Anterior cingulate cortex (tissue), 58 donors: ENCODE results near the gene PTPN23.
"Not testable (repeated sequence)": the region's sequence is repeated elsewhere in the genome, so short reads cannot be mapped to it uniquely, and the experiment has no call there.

Experiments
- DNase-seq, 58 donors: peaks; one replicate each; lab custom pipeline; 2025; lab: John Stamatoyannopoulos, UW

PTPN23 gene

DNA sequence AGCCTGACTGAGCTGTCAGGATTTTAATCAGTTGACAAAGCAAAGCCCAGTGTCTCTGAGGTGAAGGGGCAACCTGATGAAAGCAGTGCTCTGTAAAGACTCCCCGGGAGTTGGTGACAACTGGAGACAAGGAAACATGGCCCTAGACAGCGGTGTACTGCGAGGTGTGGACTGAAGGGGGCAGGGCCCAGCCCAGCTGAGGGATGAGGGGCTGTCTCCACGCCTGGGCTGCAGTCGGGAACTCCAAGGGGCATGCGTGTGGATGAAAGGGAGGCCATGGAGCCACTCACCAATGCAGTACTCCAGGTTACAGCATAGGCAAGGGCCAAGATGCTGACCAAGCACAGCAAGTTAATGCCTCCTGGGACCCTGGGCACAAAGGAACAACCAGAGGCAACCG, 49.8 kb downstream of the PTPN23 start:
- no peak for DNase-seq

DNA sequence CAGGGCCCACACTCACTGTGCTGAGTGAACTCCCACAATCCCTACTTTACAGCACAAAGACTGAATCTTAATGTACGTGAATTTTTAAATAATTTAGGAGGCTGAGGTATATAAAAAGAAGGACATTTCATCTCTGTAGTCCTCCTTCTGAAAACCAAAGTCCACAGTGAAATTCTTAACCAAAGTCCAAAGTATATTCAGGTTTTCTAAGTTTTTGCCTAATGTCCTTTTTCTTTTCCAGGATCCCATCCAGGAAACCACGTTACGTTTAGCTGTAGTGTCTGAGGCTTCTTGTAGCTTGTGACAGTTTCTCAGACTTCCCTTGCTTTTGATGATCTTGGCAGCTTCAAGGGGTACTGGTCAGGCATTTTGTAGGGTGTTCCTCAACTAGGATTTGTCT, 50.4 kb downstream of the PTPN23 start:
- no peak for DNase-seq

DNA sequence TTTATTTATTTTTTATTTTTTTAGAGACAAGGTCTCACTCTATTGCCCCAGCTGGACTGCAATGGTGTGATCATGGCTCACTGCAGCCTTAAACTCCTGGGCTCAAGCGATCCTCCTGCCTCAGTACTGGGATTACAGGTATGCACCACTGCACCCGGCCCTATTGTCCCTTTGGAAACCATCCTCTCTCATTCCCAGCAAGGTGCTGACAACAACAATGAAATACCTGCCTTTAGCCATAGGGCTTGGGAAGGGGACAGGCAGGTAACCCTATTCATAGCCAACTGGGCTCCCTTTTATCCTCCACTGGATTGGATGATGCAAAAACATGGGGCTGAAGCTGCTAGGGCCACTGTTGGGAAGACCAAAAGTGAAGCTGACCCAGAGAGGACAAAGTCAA, 51.9 kb downstream of the PTPN23 start:
- no peak for DNase-seq

DNA sequence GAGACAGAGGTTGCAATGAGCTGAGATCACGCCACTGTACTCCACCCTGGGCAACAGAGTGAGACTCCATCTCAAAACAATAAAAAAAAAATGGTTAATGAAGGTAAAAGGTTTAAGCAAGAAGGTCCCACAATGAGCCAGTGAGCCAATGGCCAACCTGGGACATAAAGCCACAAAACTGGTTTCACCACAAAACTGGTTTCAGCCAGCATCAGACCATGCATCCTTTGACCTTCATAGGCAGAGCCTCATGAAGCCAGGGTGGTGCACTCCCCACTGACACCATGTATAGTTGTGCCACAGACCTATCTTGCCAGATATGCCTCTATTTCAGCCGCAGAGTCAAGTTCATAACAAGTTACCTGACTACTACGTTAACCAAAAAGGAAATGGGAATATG, 53.0 kb downstream of the PTPN23 start:
- no peak for DNase-seq

DNA sequence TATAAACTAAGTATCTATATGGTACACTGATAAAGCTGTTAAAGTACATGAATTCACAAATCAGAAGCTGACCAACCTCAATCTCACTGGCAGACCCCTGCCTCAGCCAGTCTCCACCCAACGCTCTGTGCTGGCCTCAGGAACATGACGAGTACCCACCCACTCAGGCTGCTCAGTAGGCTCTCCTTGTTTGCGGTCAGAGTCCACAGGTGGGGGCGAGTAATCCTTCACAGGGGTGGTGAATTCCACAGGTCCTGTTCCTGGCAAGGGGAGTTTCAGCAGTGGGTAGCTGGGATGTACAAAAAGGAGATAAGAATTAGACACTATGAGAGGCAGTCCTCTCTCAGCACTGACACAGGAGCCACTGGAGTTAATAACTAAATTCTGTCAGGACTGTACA, 54.0 kb downstream of the PTPN23 start:
- no peak for DNase-seq

DNA sequence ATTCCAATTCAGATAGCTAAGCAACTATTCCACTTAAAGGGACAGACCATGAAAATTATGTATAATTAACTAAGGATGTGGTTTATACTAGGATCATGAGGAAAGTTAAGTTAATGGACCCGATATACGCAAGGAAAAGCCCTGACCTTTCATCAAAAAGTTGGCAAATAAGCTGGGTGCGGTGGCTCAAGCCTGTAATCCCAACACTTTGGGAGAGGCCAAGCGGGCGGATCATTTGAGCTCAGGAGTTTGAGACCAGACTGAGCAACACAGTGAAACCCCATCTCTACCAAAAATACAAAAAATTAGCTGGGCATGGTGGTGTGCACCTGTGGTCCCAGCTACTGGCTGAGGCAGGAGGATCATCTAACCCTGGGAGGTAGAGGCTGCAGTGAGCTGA, 55.4 kb downstream of the PTPN23 start:
- no peak for DNase-seq

DNA sequence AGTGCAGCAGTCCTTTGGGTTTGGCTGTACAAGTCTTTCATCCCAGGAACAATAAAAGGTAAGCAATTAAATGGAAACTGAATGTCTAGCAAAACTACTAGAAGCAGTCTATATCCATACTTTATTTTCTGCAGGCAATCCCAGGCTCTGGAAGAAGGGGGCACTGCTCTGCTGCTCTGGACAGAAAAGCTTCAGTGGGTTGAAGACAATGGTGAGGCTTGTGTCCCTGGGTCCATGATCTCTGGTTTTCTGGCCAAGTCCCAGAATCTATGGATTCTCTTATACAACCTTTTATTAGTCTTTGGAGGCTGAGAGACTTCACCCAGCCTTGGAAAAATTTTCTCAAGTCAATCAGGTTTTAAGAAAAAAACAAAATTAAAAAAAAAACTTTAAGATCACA, 59.3 kb downstream of the PTPN23 start:
- DNase-seq, result peak in 18 of 58 donors; percentile 9 to 69 (median 32)

DNA sequence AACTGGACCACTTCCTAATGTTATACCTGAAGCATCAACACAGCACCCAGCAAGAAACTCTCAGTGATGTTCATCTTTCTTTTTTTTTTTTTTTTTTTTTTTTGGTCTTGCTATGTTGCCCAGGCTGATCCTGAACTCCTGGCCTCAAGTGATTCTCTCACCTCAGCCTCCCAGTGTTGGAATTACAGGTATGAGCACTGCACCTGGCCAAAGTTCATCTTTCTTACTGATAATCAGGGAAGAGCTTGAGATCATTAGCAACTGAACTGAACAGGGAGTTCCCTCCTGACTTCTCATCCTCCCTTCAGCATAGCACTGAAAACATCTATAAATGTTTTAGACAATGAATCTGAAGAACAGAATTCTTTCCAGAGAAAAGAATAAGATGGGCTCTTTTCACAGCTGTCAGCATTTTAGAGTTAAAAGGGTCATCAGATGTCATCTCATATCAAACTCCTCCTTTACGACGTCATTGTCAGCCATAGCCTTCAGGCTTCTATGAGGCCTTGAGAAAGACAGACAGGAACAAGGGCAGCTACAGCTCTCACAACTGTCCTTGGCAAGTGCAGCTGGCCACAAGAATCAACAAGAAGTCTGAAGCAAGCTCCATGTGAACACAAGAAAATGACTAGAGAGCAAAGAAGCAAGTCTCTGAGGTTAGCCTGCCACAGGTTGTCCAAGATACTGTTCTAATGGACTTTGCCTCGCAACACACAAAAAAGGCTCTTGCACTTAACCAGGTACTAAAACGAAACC, 61.2 kb downstream of the PTPN23 start:
- no peak for DNase-seq

DNA sequence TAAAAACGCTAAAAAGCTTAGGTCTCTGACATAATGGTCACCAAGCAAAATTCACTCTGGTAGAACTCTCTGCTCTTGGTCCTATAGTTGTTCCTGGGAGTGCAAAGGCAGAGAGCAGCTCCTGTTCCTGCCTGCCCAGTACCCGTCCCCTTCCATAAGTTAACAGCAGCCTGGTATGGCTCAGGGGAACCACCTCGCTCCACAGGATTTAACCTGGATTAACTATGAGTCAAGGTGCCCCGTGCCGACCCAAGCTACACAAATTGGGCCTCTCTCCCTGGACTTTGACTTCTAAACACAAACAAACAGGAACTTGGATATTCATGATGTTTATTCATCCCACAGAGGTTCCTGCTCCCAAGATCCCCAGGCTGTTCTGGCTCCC, 62.8 kb downstream of the PTPN23 start:
- no peak for DNase-seq

DNA sequence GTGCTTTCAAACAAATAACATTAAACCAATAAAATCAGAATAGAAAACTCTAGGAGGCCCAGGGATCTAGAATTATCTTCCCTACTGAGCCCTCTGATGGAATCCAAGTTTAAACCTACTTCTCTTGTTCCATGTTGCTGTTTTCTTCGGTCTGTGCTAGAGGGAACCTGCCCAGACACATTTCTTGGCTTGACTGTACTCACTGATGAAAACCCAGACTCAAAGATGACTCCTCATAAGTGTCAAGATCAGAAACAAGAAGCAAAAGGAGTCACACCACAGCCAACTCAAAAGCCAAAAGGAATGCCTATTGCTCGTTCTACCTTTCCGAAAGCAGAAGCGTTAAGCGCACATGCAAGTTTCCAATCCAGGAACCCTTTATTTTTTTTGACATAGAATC, 63.3 kb downstream of the PTPN23 start:
- no peak for DNase-seq

DNA sequence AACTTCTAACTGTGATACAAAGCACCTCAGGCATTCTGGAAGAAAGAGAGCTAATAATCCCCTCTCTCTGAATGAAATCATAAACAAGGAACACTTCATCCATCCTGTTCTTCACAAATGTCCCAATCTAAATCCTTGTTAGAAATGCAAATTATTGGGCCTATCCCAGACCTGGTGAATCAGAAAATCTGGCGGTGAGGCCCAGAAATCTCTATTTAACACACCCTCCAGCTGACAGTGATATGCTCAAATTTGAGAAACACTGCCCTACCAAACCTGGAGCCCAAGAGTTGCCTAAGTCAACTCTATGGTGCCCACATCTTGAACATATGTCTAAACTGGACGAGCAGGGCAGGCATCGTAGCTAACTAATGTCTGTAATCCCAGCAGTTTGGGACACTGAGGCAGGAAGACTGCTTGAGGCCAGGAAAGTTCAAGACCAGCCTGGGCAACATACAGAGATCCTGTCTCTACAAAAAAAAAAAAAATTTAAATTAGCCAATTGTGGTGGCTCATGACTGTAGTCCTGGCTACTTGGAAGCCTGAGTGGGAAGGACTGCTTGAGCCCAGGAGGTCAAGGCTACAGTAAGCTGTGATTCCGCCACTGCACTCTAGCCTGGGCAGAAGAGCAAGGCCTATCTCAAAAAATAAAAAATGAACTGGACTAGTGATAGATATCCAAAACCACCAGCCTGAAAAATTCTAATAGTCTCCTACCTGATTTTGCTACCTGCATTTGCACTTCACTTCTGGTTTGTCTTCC, 71.8 kb downstream of the PTPN23 start:
- no peak for DNase-seq

DNA sequence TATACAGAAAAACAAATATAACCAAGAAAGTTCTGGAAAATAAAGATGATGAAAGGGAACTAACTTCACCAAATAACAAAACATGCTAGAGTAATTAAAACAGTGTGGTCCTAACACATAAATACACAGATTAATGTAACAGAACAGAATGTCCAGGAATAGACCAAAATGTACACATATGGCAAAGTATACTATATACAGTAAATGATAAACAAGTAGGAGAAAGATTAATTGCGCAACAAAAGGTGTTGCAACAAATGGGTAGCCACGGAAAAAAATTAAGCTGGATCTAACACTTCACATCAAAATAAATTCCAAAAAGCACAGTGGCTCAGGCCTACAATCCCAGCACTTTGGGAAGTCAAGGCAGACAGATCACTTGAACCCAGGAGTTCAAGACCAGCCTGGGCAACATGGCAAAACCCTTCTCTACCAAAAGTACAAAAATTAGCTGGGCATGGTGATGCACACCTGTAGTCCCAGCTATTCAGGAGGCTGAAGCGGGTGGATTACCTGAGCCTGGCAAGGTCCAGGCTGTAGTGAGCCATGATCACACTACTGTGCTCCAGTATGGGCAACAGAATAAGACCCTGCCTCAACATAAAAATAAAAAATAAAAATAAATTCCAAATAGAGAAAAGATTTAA, 75.1 kb downstream of the PTPN23 start:
- DNase-seq, result no peak

DNA sequence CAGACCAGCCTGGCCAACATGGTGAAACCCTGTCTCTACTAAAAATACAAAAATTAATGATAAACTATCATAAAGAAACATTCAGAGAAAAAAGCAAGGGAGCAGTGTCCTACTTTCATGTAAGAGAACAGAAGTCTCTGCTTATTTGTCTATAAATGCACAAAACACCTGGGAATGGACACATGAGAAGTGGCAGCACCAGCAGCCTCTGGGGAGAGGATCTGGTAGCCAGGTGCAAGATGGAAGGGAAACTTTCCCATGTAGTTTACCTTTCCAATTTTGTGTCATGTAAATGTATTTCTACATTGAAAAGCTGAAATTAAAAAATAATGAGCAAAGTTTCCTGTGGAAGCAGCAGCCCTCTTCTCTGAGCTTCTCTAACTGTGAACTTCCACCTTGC, 76.2 kb downstream of the PTPN23 start:
- no peak for DNase-seq

DNA sequence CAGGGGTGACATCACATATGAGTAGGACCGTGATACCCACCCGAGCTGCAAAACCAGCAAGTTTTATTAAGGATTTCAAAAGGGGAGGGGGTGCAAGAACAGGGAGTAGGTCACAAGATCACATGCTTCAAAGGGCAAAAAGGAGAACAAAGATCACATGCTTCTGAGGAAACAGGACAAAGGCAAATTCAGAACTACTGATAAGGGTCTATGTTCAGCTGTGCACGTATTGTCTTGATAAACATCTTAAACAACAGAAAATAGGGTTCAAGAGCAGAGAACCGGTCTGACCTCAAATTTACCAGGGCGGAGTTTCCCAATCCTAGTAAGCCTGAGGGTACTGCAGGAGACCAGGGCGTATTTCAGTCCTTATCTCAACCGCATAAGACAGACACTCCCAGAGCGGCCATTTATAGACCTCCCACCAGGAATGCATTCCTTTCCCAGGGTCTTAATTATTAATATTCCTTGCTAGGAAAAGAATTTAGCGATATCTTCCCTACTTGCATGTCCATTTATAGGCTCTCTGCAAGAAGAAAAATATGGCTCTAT, 78.8 kb downstream of the PTPN23 start:
- not testable (repeated sequence) for DNase-seq
